ENCODE data around the gene PLN. TPM values are rescaled to one million over a fixed set of nuclear protein-coding genes. Genes with fewer than 3 reads are reported as not detected.

The PLN gene
- total and polyA plus RNA-seq, 10 of the 15 experiments (the other 5 are each of a cell fraction or from before 2014, with no cell fraction given): 0.16 to 0.44 TPM; not detected in 8

GRCh38 chr6:118584911-118585310 is 36.8 kb downstream of the PLN start:
- BruUV-seq (replicated peaks): no TSS peak
- ATAC-seq: no peak
- H3K9me3 ChIP-seq (replicated peaks; ENCODE audit: control insufficient read depth, insufficient read depth, low read length): peaks cover 5% of the 10 kb centered on the region; the same call in 2 of the 3 replicates
- no peak overlapping the region for H3K27ac ChIP-seq (ENCODE audit: control insufficient read depth, insufficient read depth)
- H2AFZ ChIP-seq (ENCODE audit: control insufficient read depth, low read depth, low read length): no peak overlapping the region
- no peak overlapping the region for H3K9ac ChIP-seq (ENCODE audit: control insufficient read depth, insufficient read depth, low read length)
- in situ Hi-C loops (cut with MboI): no loop called here
- FAIRE-seq: no peak
- no peaks in the 10 kb centered on the region for H4K20me1 ChIP-seq (ENCODE audit: control insufficient read depth, insufficient read depth)
- no peak overlapping the region for H3K4me3 ChIP-seq
- intact Hi-C loops (cut with micrococcal nuclease; ENCODE audit: unreplicated experiment): no loop called here
- ChIA-PET SMC1A (ENCODE audit: uncharacterized antibody, unreplicated experiment) (interaction anchor here (1.0 to 1.9 kb wide), 4 partner anchors 11 to 216 kb away, joined by 3 to 4 read pairs (median 3); no protein-coding TSS in a partner anchor), RAD21 (ENCODE audit: unreplicated experiment) (interaction anchor here (2.0 kb wide), 1 partner anchor 20 kb away, joined by 6 read pairs; no protein-coding TSS in a partner anchor), CTCF (interaction anchor here (0.9 to 4.5 kb wide), 4 partner anchors 9 to 88 kb away, joined by 3 to 17 read pairs (median 4); no protein-coding TSS in a partner anchor), POLR2A (no interaction called here)
- DNase-seq (ENCODE audit: low read depth, low spot score): no peak
- H3K4me1 ChIP-seq (ENCODE audit: control insufficient read depth, insufficient read depth, low read length): no peaks in the 10 kb centered on the region
- TF ChIP-seq CEBPB (IDR thresholded peaks at IDR 0.05; ENCODE audit: borderline replicate concordance in 1 of 2, low read depth in 2 of 2, low read length in 2 of 2) (no peak), POU2F2 (IDR thresholded peaks at IDR 0.05; ENCODE audit: borderline replicate concordance, low read depth, low read length) (no peak), TAF1 (IDR thresholded peaks at IDR 0.05; ENCODE audit: borderline replicate concordance, low read depth, low read length) (no peak), NR2F1 (conservative IDR thresholded peaks at IDR 0.05) (no peak), NFYB (IDR thresholded peaks at IDR 0.05; ENCODE audit: insufficient read depth, low read depth, low read length) (no peak), ZZZ3 (IDR thresholded peaks at IDR 0.05; ENCODE audit: control insufficient read depth, insufficient read length, low read depth) (no peak)
- 85% methylated on average over 5 of the region's 5 CpGs for WGBS (ENCODE audit: insufficient coverage, insufficient replicate concordance, low lambda C conversion rate, missing lambda C conversion rate)
- H3K79me2 ChIP-seq (ENCODE audit: control insufficient read depth, insufficient read depth, low read length): no peaks in the 10 kb centered on the region
- no peaks in the 10 kb centered on the region for H3K27me3 ChIP-seq (replicated peaks in 1 of 2; ENCODE audit: control insufficient read depth in 2 of 2, insufficient read depth in 2 of 2, low read length in 1 of 2)
- H3K36me3 ChIP-seq (ENCODE audit: control insufficient read depth in 2 of 2, insufficient read depth in 2 of 2, low read length in 1 of 2): no peaks in the 10 kb centered on the region
- H3K4me2 ChIP-seq (ENCODE audit: control insufficient read depth, insufficient read depth): no peak overlapping the region

GRCh38 chr6:118586746-118587485 is 38.8 kb downstream of the PLN start:
- no peaks in the 10 kb centered on the region for H4K20me1 ChIP-seq (ENCODE audit: control insufficient read depth, insufficient read depth)
- CTCF ChIA-PET: interaction anchor here (4.5 kb wide), 1 partner anchor 22 kb away, joined by 17 read pairs; no protein-coding TSS in a partner anchor
- TF ChIP-seq CTCF (IDR thresholded peaks at IDR 0.05 in 2 of 3, conservative IDR thresholded peaks at IDR 0.05 in 1 of 3; ENCODE audit: control insufficient read depth in 2 of 3, extremely low read depth in 1 of 3, insufficient read depth in 1 of 3, low read depth in 3 of 3, low read length in 3 of 3) (no peak), KAT2A (conservative IDR thresholded peaks at IDR 0.05; ENCODE audit: control insufficient read depth, low read depth, low read length) (no peak), ZNF622 (IDR thresholded peaks at IDR 0.05) (no peak), SMARCA5 (IDR thresholded peaks at IDR 0.05) (no peak), SPI1 (IDR thresholded peaks at IDR 0.05; ENCODE audit: borderline replicate concordance, insufficient read depth, low read depth, low read length) (no peak), BCL3 (IDR thresholded peaks at IDR 0.05; ENCODE audit: borderline replicate concordance, insufficient read depth, low read depth, low read length, poor library complexity, severe bottlenecking) (no peak), MTA3 (IDR thresholded peaks at IDR 0.05; ENCODE audit: borderline replicate concordance, low read length) (no peak), GATAD2B (conservative IDR thresholded peaks at IDR 0.05; ENCODE audit: low read depth) (no peak)

More at GRCh38 chr6:118586746-118587485, 38.8 kb downstream of the PLN start:
- no peak overlapping the region for H3K4me2 ChIP-seq (ENCODE audit: control insufficient read depth, insufficient read depth)
- no peak overlapping the region for H3K27ac ChIP-seq (ENCODE audit: control insufficient read depth, insufficient read depth)
- ChIA-PET POLR2A (no interaction called here), SMC1A (ENCODE audit: uncharacterized antibody, unreplicated experiment) (no interaction called here), RAD21 (ENCODE audit: unreplicated experiment) (no interaction called here)
- no peak overlapping the region for H3K9ac ChIP-seq (ENCODE audit: control insufficient read depth, insufficient read depth, low read length)
- H3K36me3 ChIP-seq (ENCODE audit: control insufficient read depth in 2 of 2, insufficient read depth in 2 of 2, low read length in 1 of 2): no peaks in the 10 kb centered on the region
- H3K4me3 ChIP-seq: no peak overlapping the region
- in situ Hi-C loops (cut with MboI) (no loop called here), intact Hi-C loops (cut with micrococcal nuclease; ENCODE audit: unreplicated experiment) (no loop called here)
- no peaks in the 10 kb centered on the region for H3K9me3 ChIP-seq (replicated peaks; ENCODE audit: control insufficient read depth, insufficient read depth, low read length)
- H3K27me3 ChIP-seq (replicated peaks in 1 of 2; ENCODE audit: control insufficient read depth in 2 of 2, insufficient read depth in 2 of 2, low read length in 1 of 2): no peaks in the 10 kb centered on the region
- FAIRE-seq (no peak), ATAC-seq (no peak), DNase-seq (ENCODE audit: low read depth, low spot score) (no peak)
- WGBS (ENCODE audit: insufficient coverage, insufficient replicate concordance, low lambda C conversion rate, missing lambda C conversion rate): 96% methylated on average over 5 of the region's 5 CpGs
- H2AFZ ChIP-seq (ENCODE audit: control insufficient read depth, low read depth, low read length): no peak overlapping the region
- no peaks in the 10 kb centered on the region for H3K4me1 ChIP-seq (ENCODE audit: control insufficient read depth, insufficient read depth, low read length)
- no peaks in the 10 kb centered on the region for H3K79me2 ChIP-seq (ENCODE audit: control insufficient read depth, insufficient read depth, low read length)
- no TSS peak for BruUV-seq (replicated peaks)

Measured in GM12878 (cell line).